ENCODE data around the gene CNEP1R1.
A peak's percentile ranks its signal among the peaks of the same experiment; 100 is the strongest.

The CNEP1R1 gene

GRCh38 chr16:50024684-50025536, at the start of gene CNEP1R1:
Gene CNEP1R1, plus strand, starts transcription at chr16:50025225. Its CDS starts 91 bp downstream, at chr16:50025316.
- no peaks in the 10 kb centered on the region for H3K4me1 ChIP-seq
- peak within 1 kb of the TSS; percentile 61 for H3K27ac ChIP-seq
- peaks cover 4% of the 10 kb centered on the region for H3K79me2 ChIP-seq
- H2AFZ ChIP-seq: peak within 1 kb of the TSS; percentile 91
- H3K9ac ChIP-seq: peak within 1 kb of the TSS; percentile 70
- no peaks in the 10 kb centered on the region for H3K27me3 ChIP-seq (ENCODE audit: control insufficient read depth, insufficient read depth, low read length)
- no peaks in the 10 kb centered on the region for H3K36me3 ChIP-seq (ENCODE audit: control insufficient read depth, insufficient read depth, low read length)
- H3K4me3 ChIP-seq (ENCODE audit: low read depth, low read length): peak within 1 kb of the TSS; percentile 82
- H3K9me3 ChIP-seq (ENCODE audit: control insufficient read depth, low read length): no peaks in the 10 kb centered on the region
- peak within 1 kb of the TSS; percentile 55 for H3K4me2 ChIP-seq (ENCODE audit: low read length)
- peak; percentile 100 for TF ChIP-seq CTCF (IDR thresholded peaks at IDR 0.05)

GRCh38 chr16:49977427-49977826, 47.6 kb upstream of the CNEP1R1 start:
- no peak overlapping the region for H3K4me3 ChIP-seq (ENCODE audit: low read depth, low read length)
- H3K36me3 ChIP-seq (ENCODE audit: control insufficient read depth, insufficient read depth, low read length): no peaks in the 10 kb centered on the region
- no peak overlapping the region for H3K9ac ChIP-seq
- H3K4me1 ChIP-seq: no peaks in the 10 kb centered on the region
- H3K9me3 ChIP-seq (ENCODE audit: control insufficient read depth, low read length): no peaks in the 10 kb centered on the region
- no peak overlapping the region for H3K4me2 ChIP-seq (ENCODE audit: low read length)
- H3K27me3 ChIP-seq (ENCODE audit: control insufficient read depth, insufficient read depth, low read length): no peaks in the 10 kb centered on the region
- TF ChIP-seq CTCF (IDR thresholded peaks at IDR 0.05): no peak
- no peaks in the 10 kb centered on the region for H3K79me2 ChIP-seq
- no peak overlapping the region for H2AFZ ChIP-seq
- H3K27ac ChIP-seq: no peak overlapping the region

GRCh38 chr16:49978569-49979326, 46.3 kb upstream of the CNEP1R1 start:
- no peaks in the 10 kb centered on the region for H3K4me1 ChIP-seq
- no peaks in the 10 kb centered on the region for H3K9me3 ChIP-seq (ENCODE audit: control insufficient read depth, low read length)
- no peaks in the 10 kb centered on the region for H3K27me3 ChIP-seq (ENCODE audit: control insufficient read depth, insufficient read depth, low read length)
- H2AFZ ChIP-seq: no peak overlapping the region
- H3K36me3 ChIP-seq (ENCODE audit: control insufficient read depth, insufficient read depth, low read length): no peaks in the 10 kb centered on the region
- H3K4me3 ChIP-seq (ENCODE audit: low read depth, low read length): no peak overlapping the region
- H3K4me2 ChIP-seq (ENCODE audit: low read length): no peak overlapping the region
- H3K79me2 ChIP-seq: no peaks in the 10 kb centered on the region
- H3K9ac ChIP-seq: no peak overlapping the region
- TF ChIP-seq CTCF (IDR thresholded peaks at IDR 0.05): no peak
- H3K27ac ChIP-seq: no peak overlapping the region

GRCh38 chr16:49980166-49980565, 44.9 kb upstream of the CNEP1R1 start:
- H3K27ac ChIP-seq: no peak overlapping the region
- no peak for TF ChIP-seq CTCF (IDR thresholded peaks at IDR 0.05)
- H3K4me2 ChIP-seq (ENCODE audit: low read length): no peak overlapping the region
- no peaks in the 10 kb centered on the region for H3K4me1 ChIP-seq
- peak overlapping the region; percentile 3 for H2AFZ ChIP-seq
- no peak overlapping the region for H3K4me3 ChIP-seq (ENCODE audit: low read depth, low read length)
- H3K9me3 ChIP-seq (ENCODE audit: control insufficient read depth, low read length): no peaks in the 10 kb centered on the region
- H3K9ac ChIP-seq: no peak overlapping the region
- no peaks in the 10 kb centered on the region for H3K27me3 ChIP-seq (ENCODE audit: control insufficient read depth, insufficient read depth, low read length)
- no peaks in the 10 kb centered on the region for H3K36me3 ChIP-seq (ENCODE audit: control insufficient read depth, insufficient read depth, low read length)
- H3K79me2 ChIP-seq: no peaks in the 10 kb centered on the region

Data from parathyroid adenoma (tissue), 2 donors.